Bronchial epithelial cell (primary cell): ENCODE measurements around the gene SFXN2. TPM values are rescaled to one million over a fixed set of nuclear protein-coding genes. Genes with fewer than 3 reads are reported as not detected.
"Not testable (repeated sequence)": the region's sequence is repeated elsewhere in the genome, so short reads cannot be mapped to it uniquely, and the experiment has no call there.

ENCODE experiments used
- DNase-seq: peaks from one replicate; pipeline ENCODE4 v3.0.0-alpha.2; 2010; ENCODE audit warnings: low read depth
- FAIRE-seq: peaks from 2 replicates; lab custom pipeline; 2011; peaks lifted over from hg19 to GRCh38; lab: Jason Lieb, UNC
- H3K27me3 ChIP-seq: 2 replicates; pipeline ENCODE4 v1.5.1; 2011; ENCODE audit warnings: low read length; ENCODE audit not compliant: control insufficient read depth, insufficient read depth
- H3K36me3 ChIP-seq: 2 replicates; pipeline ENCODE4 v1.5.1; 2011; ENCODE audit warnings: low read length; ENCODE audit not compliant: control insufficient read depth, insufficient read depth
- H3K4me3 ChIP-seq: 2 replicates; pipeline ENCODE4 v1.5.1; 2011; ENCODE audit warnings: mild to moderate bottlenecking, low read depth, low read length, control low read depth
- total RNA-seq: library from RNA; depleted of rRNA; stranded (reverse); fragments of >200 nt; gene quantifications from 2 replicates; pipeline ENCODE4 v1.2.1, GENCODE V29; 2014
- TF ChIP-seq, protein P1 (sequence below): IDR thresholded peaks from 2 replicates; pipeline ENCODE4 v1.5.1; 2011; ENCODE audit warnings: mild to moderate bottlenecking, moderate library complexity, low read length, control low read depth, inconsistent platforms; ENCODE audit not compliant: insufficient read depth, severe bottlenecking

Gene SFXN2
- total RNA-seq, 1 donor from 2014 or later, result 3.4 TPM

DNA sequence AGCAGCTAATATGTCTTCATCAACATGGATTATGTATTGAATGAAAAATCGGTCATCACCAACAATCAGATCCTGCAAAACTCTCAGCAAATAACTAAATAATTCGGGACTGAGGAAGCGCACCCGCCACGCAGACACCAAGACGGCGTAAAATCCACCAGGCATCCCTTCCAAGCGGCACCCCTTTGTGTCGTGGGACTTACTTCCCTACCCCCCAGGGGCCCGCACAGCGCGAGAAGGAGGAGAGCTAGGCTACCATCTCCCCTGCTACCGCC, 960 bp upstream of the SFXN2 start:
- DNase-seq (no peak), FAIRE-seq (no peak)
- no peaks in the 10 kb centered on the region for H3K27me3 ChIP-seq
- TF ChIP-seq, protein P1, sequence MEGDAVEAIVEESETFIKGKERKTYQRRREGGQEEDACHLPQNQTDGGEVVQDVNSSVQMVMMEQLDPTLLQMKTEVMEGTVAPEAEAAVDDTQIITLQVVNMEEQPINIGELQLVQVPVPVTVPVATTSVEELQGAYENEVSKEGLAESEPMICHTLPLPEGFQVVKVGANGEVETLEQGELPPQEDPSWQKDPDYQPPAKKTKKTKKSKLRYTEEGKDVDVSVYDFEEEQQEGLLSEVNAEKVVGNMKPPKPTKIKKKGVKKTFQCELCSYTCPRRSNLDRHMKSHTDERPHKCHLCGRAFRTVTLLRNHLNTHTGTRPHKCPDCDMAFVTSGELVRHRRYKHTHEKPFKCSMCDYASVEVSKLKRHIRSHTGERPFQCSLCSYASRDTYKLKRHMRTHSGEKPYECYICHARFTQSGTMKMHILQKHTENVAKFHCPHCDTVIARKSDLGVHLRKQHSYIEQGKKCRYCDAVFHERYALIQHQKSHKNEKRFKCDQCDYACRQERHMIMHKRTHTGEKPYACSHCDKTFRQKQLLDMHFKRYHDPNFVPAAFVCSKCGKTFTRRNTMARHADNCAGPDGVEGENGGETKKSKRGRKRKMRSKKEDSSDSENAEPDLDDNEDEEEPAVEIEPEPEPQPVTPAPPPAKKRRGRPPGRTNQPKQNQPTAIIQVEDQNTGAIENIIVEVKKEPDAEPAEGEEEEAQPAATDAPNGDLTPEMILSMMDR, result peak; percentile 64
- H3K36me3 ChIP-seq, result no peaks in the 10 kb centered on the region
- peak overlapping the region; percentile 97 for H3K4me3 ChIP-seq

DNA sequence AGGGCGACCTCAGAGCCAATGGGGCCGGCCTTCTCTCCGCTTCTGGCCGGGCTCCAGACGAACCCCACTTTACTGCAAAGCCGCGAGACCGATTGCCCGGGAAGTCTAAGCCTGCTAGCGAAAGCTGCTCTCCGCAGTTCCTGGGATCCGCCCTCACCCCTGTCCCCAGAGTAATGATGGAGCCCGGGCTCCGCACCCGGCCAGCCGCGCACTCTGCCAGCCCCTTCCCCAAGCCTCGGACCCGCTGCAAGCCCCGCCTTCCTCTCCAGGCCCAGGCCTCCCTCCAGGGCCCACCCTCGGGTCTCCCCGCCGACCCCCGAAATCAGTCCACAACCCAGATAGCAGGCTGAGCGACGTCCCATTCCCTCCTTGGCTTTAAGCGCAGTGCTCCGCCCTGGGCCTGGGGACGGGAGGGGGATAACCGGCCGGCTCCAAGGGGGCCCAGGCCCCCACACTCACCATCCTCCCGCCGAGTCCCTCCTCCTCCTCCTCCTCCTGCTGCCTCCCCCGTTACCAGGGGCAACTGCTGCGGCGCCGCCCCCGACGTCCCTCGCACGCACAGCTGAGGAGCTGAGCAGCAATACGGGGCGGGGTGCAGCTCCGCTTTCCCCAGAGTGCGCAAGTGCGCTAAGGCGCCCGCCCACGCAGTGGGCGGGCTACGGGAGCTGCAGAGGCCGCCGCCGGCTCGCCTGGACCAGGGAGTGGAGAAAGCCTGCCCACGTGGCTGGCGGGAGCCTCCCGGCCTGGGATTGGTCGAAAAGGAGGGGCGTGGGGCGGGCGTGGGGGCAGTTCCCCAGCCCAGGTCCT, 419 bp upstream of the SFXN2 start, which contains the start of gene ARL3:
Gene ARL3, minus strand, starts transcription at position 584 of the 807 bp plus-strand sequence. Its CDS starts 122 bp downstream, at position 462.
- TF ChIP-seq, protein P1, result no peak
- peak within 1 kb of the TSS; percentile 97 for H3K4me3 ChIP-seq
- FAIRE-seq (no peak), DNase-seq (peak; percentile 91)
- no peaks in the 10 kb centered on the region for H3K36me3 ChIP-seq
- H3K27me3 ChIP-seq, result no peaks in the 10 kb centered on the region

DNA sequence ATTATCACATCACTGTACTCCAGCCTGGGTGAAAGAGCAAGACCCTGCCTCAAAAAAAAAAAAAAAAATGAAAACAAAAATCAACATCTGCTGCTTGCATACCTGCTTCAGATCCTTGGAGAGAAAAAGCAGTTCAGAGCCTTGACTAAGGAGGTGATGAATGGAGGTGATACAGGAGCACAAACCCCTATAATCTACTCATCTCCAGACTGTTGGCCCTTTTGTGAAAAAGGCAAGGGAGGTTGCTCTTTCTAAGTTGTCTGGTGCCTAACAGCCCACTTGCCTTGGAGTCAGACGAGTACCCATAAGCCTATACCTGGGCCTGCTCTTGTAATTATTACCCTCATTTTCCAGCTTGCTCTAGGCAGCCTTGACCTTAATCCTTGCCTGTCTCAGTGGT, 1.4 kb downstream of the SFXN2 start:
- no peak for FAIRE-seq
- TF ChIP-seq, protein P1, result no peak
- no peak overlapping the region for H3K4me3 ChIP-seq
- DNase-seq, result no peak
- H3K36me3 ChIP-seq, result no peaks in the 10 kb centered on the region
- no peaks in the 10 kb centered on the region for H3K27me3 ChIP-seq

DNA sequence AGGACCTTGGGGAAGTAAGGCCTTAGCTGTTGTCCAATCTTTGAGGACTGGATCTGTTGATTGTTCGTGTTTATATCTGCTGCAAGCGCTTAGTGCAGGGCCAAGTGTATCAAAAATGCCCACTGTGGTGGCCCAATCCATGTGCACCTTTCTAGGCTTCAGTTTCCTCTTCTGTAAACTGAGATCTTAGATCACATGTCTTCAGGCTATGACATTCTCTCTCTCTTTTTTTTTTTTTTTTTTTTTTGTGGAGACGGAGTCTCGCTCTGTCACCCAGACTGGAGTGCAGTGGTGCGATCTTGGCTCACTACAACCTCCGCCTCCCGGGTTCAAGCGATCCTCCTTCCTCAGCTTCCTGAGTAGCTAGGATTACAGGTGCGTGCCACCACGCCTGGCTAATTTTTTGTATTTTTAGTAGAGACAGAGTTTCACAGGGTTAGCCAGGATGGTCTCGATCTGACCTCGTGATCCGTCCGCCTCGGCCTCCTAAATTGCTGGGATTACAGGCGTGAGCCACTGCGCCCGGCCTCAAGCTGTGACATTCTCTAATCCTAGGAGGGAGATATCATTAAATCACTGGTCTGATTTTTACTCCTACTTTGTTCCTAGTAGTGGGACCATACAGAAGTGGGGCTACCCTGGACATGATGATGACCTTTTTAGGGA, 2.6 kb downstream of the SFXN2 start:
- DNase-seq, H3K4me3 ChIP-seq, H3K36me3 ChIP-seq, FAIRE-seq, H3K27me3 ChIP-seq: not testable (repeated sequence)

DNA sequence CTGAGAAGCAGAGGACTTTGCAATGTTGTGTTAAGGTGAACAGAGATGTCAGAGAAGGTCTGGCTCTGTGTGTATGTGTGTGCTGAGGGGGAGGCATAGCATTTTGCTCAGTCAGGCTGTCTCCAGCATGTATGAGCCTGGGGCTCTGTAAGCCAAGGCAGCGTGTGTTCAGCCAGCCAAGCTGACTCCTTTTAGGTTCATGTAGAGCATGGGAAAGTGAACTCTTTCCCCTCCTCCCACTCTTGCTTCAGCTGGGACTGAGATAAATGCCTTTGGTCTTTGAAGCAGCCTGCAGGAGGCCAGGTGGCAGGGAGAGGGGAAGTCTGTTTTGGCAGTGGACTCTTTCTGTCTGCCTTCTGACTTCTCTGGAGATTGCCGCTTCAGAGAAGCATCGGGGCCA, 3.8 kb downstream of the SFXN2 start:
- TF ChIP-seq, protein P1, result no peak

DNA sequence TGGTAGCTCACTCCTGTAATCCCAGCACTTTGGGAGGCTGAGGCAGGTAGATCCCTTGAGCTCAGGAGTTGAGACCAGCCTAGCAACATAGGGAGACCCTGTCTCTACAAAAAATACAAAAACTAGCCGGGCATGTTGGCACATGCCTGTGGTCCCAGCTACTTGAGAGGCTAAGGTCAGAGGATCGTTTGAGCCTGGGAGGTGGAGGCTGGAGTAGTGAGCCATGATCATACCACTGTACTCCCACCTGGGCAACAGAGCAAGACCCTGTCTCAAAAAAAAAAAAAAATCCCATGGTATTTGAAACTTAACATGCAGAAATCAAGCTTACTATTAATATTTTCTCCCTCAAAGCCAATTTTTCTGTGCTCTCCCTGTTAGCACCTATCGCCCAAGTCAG, 5.9 kb downstream of the SFXN2 start:
- no peak for FAIRE-seq
- H3K4me3 ChIP-seq, result no peak overlapping the region
- TF ChIP-seq, protein P1, result no peak
- no peaks in the 10 kb centered on the region for H3K36me3 ChIP-seq
- DNase-seq, result no peak
- H3K27me3 ChIP-seq, result no peaks in the 10 kb centered on the region

More for the DNA sequence above, 3.8 kb downstream of the SFXN2 start:
- Histone ChIP-seq H3K4me3 (no peak overlapping the region), H3K27me3 (no peaks in the 10 kb centered on the region), H3K36me3 (no peaks in the 10 kb centered on the region)
- no peak for DNase-seq
- FAIRE-seq, result no peak
